H1 (cell line): ENCODE results near the gene HTR1D. TPM values are rescaled to one million over a fixed set of nuclear protein-coding genes. Genes with fewer than 3 reads are reported as not detected.

Source experiments
- CTCF ChIA-PET: fragments of 300-600 bp; sonication (Branson Sonifier 250); formaldehyde crosslinking; loops from one replicate; lab custom pipeline; 2021; ENCODE audit not compliant: partially characterized antibody; lab: Charles Lee
- POLR2A ChIA-PET: fragments of 300-600 bp; sonication (Branson Sonifier 250); formaldehyde crosslinking; loops from one replicate; lab custom pipeline; 2021; ENCODE audit warnings: inconsistent platforms; ENCODE audit not compliant: partially characterized antibody; lab: Charles Lee
- DNase-seq, 2 experiments: peaks; one replicate each; pipeline versions ENCODE4 v3.0.0 to v3.0.0-alpha.2; 2010 to 2022; ENCODE audit warnings: low spot score in 2 of 2, low read depth in 1 of 2, mixed read lengths in 1 of 2
- FAIRE-seq: peaks from 2 replicates; lab custom pipeline; 2011; peaks lifted over from hg19 to GRCh38; lab: Jason Lieb, UNC
- H2AFZ ChIP-seq: 2 replicates; pipeline ENCODE4 v1.8.1; 2012; ENCODE audit warnings: low read length, inconsistent platforms
- H2AK5ac ChIP-seq: 2 replicates; pipeline ENCODE4 v1.6.1; 2013; ENCODE audit warnings: low read depth, low read length
- H2BK120ac ChIP-seq: replicated peaks from 2 replicates; pipeline ENCODE3; 2013; ENCODE audit warnings: low read depth, low read length, inconsistent platforms
- H2BK12ac ChIP-seq: 2 replicates; pipeline ENCODE4 v1.6.1; 2013; ENCODE audit warnings: low read depth, low read length
- H2BK15ac ChIP-seq: 2 replicates; pipeline ENCODE4 v1.6.1; 2013; ENCODE audit warnings: low read length
- H2BK20ac ChIP-seq: 2 replicates; pipeline ENCODE4 v1.6.1; 2013; ENCODE audit warnings: low read length
- H2BK5ac ChIP-seq: 2 replicates; pipeline ENCODE4 v1.6.1; 2013; ENCODE audit warnings: low read depth, low read length
- H3K14ac ChIP-seq: 2 replicates; pipeline ENCODE4 v1.6.1; 2013; ENCODE audit warnings: inconsistent platforms; ENCODE audit not compliant: insufficient read length
- H3K18ac ChIP-seq: 2 replicates; pipeline ENCODE4 v1.6.1; 2013; ENCODE audit warnings: low read length; ENCODE audit errors: extremely low read depth
- H3K23ac ChIP-seq: 2 replicates; pipeline ENCODE4 v1.6.1; 2013; ENCODE audit warnings: inconsistent platforms; ENCODE audit not compliant: insufficient read length
- H3K23me2 ChIP-seq: 2 replicates; pipeline ENCODE4 v1.6.1; 2013; ENCODE audit warnings: low read depth, low read length
- H3K27ac ChIP-seq: 2 replicates; pipeline ENCODE4 v1.6.1; 2011; ENCODE audit warnings: low read depth, low read length, inconsistent platforms
- H3K27me3 ChIP-seq, 4 experiments: replicated peaks in 1 of 4; 1 replicate in 1 of 4; 2 replicates in 3 of 4; pipeline versions ENCODE4 v1.6.1 to v1.8.1; 2011 to 2013; ENCODE audit warnings: low read length in 3 of 4, mild to moderate bottlenecking in 3 of 4, inconsistent platforms in 2 of 4, mixed read lengths in 2 of 4, moderate library complexity in 1 of 4; ENCODE audit not compliant: control insufficient read depth in 3 of 4, insufficient read depth in 3 of 4; ENCODE audit errors: extremely low read depth in 1 of 4
- H3K36me3 ChIP-seq, 4 experiments: 2 replicates each; pipeline versions ENCODE4 v1.6.1 to v1.8.1; 2011 to 2013; ENCODE audit warnings: mild to moderate bottlenecking in 4 of 4, low read length in 3 of 4, moderate library complexity in 2 of 4, control low read depth in 1 of 4, inconsistent platforms in 1 of 4; ENCODE audit not compliant: insufficient read depth in 4 of 4, control insufficient read depth in 2 of 4
- H3K4ac ChIP-seq: replicated peaks from 2 replicates; pipeline ENCODE3; 2013; ENCODE audit warnings: low read length, low read depth, mixed read lengths, inconsistent platforms; ENCODE audit not compliant: insufficient read length
- H3K4me1 ChIP-seq, 4 experiments: replicated peaks in 1 of 4; 1 replicate in 1 of 4; 2 replicates in 3 of 4; pipeline versions ENCODE4 v1.6.1 to v1.8.1; 2011 to 2013; ENCODE audit warnings: low read length in 3 of 4, inconsistent platforms in 2 of 4, mixed read lengths in 1 of 4; ENCODE audit not compliant: insufficient read depth in 4 of 4, control insufficient read depth in 3 of 4
- H3K4me2 ChIP-seq, 2 experiments: 2 replicates each; pipeline versions ENCODE4 v1.6.1 to v1.8.1; 2011 to 2013; ENCODE audit warnings: low read depth in 2 of 2, low read length in 2 of 2, control low read depth in 1 of 2, inconsistent platforms in 1 of 2, mild to moderate bottlenecking in 1 of 2; ENCODE audit not compliant: insufficient read depth in 1 of 2
- H3K4me3 ChIP-seq, 4 experiments: fragments of 200-600, 300-600 bp in 1 of 4; sonication (generic), shearing (Covaris generic), sonication (Bioruptor Twin) in 1 of 4; 2 replicates each; pipeline versions ENCODE4 v1.5.1 to v1.8.1; 2011 to 2016; ENCODE audit warnings: low read length in 4 of 4, low read depth in 3 of 4, control low read depth in 2 of 4, inconsistent platforms in 2 of 4, mild to moderate bottlenecking in 2 of 4, mixed read lengths in 1 of 4, moderate library complexity in 1 of 4; ENCODE audit not compliant: insufficient read depth in 2 of 4; ENCODE audit errors: extremely low read depth in 1 of 4
- H3K56ac ChIP-seq: replicated peaks from 2 replicates; pipeline ENCODE3; 2013; ENCODE audit warnings: low read depth, mild to moderate bottlenecking, mixed read lengths, low read length, inconsistent platforms; ENCODE audit not compliant: insufficient read length
- H3K79me1 ChIP-seq: 2 replicates; pipeline ENCODE4 v1.6.1; 2013; ENCODE audit warnings: low read depth, low read length, control low read depth
- H3K79me2 ChIP-seq, 2 experiments: 2 replicates each; pipeline versions ENCODE4 v1.6.1 to v1.8.1; 2012 to 2013; ENCODE audit warnings: low read length in 2 of 2, mild to moderate bottlenecking in 2 of 2, inconsistent platforms in 1 of 2; ENCODE audit not compliant: insufficient read depth in 2 of 2, control insufficient read depth in 1 of 2
- H3K9ac ChIP-seq, 4 experiments: replicated peaks in 1 of 4; 1 replicate in 1 of 4; 2 replicates in 3 of 4; pipeline versions ENCODE4 v1.6.1 to v1.8.1; 2011 to 2013; ENCODE audit warnings: low read depth in 3 of 4, low read length in 3 of 4, control low read depth in 2 of 4, mild to moderate bottlenecking in 2 of 4, moderate library complexity in 2 of 4, inconsistent platforms in 1 of 4; ENCODE audit errors: extremely low read depth in 1 of 4
- H3K9me3 ChIP-seq, 2 experiments: 2 replicates each; pipeline versions ENCODE4 v1.6.1 to v1.8.1; 2012 to 2013; ENCODE audit warnings: mild to moderate bottlenecking in 2 of 2, moderate library complexity in 2 of 2, control low read depth in 1 of 2, inconsistent platforms in 1 of 2, low read depth in 1 of 2, low read length in 1 of 2, mixed read lengths in 1 of 2; ENCODE audit not compliant: insufficient read depth in 2 of 2
- H4K20me1 ChIP-seq, 2 experiments: replicated peaks in 1 of 2; 2 replicates each; pipeline versions ENCODE3 to v1.8.1; 2011 to 2013; ENCODE audit warnings: inconsistent platforms in 2 of 2, low read length in 2 of 2, mild to moderate bottlenecking in 1 of 2; ENCODE audit not compliant: insufficient read depth in 2 of 2, control insufficient read depth in 1 of 2
- H4K5ac ChIP-seq: 2 replicates; pipeline ENCODE4 v1.6.1; 2013; ENCODE audit warnings: low read length, low read depth, mixed read lengths, inconsistent platforms; ENCODE audit not compliant: insufficient read length
- H4K8ac ChIP-seq: 2 replicates; pipeline ENCODE4 v1.8.0; 2013; ENCODE audit warnings: mild to moderate bottlenecking, moderate library complexity, low read length, inconsistent platforms; ENCODE audit not compliant: insufficient read depth; ENCODE audit errors: extremely low read depth
- H4K91ac ChIP-seq: replicated peaks from 2 replicates; pipeline ENCODE3; 2013; ENCODE audit warnings: low read length, mixed read lengths, inconsistent platforms; ENCODE audit not compliant: insufficient read length
- CEBPB ChIP-seq: IDR thresholded peaks from 2 replicates; pipeline ENCODE4 v1.6.1; 2012; ENCODE audit warnings: low read depth, low read length
- CHD2 ChIP-seq: IDR thresholded peaks from 2 replicates; pipeline ENCODE4 v1.6.1; 2012; ENCODE audit warnings: low read length, improper control_type of control experiment
- CREB1 ChIP-seq: IDR thresholded peaks from 2 replicates; pipeline ENCODE4 v1.6.1; 2012; ENCODE audit warnings: inconsistent platforms
- EGR1 ChIP-seq: IDR thresholded peaks from 2 replicates; pipeline ENCODE4 v1.6.1; 2011; ENCODE audit warnings: low read depth, low read length, borderline replicate concordance
- EZH2 ChIP-seq: fragments of 200-600 bp; sonication (generic); IDR thresholded peaks from 2 replicates; pipeline ENCODE4 v1.7.1; 2012; ENCODE audit warnings: low read depth, mild to moderate bottlenecking, moderate library complexity, low read length, inconsistent platforms; ENCODE audit not compliant: severe bottlenecking
- GABPA ChIP-seq: IDR thresholded peaks from 2 replicates; pipeline ENCODE4 v1.6.1; 2011; ENCODE audit warnings: mild to moderate bottlenecking, low read length, moderate library complexity, borderline replicate concordance; ENCODE audit not compliant: insufficient read depth
- JUN ChIP-seq: IDR thresholded peaks from 2 replicates; pipeline ENCODE4 v1.6.1; 2011; ENCODE audit warnings: low read depth, mild to moderate bottlenecking, improper control_type of control experiment, low read length
- KDM4A ChIP-seq: IDR thresholded peaks from one replicate; pipeline ENCODE4 v1.7.1; 2012; ENCODE audit warnings: low read depth, mild to moderate bottlenecking, moderate library complexity, low read length, inconsistent platforms; ENCODE audit not compliant: severe bottlenecking
- NRF1 ChIP-seq: IDR thresholded peaks from 2 replicates; pipeline ENCODE4 v1.6.1; 2011; ENCODE audit warnings: mild to moderate bottlenecking, low read depth, low read length, improper control_type of control experiment
- POLR2A ChIP-seq, 2 experiments: IDR thresholded peaks; 1 replicate in 1 of 2; 2 replicates in 1 of 2; pipeline ENCODE4 v1.6.1; 2011; ENCODE audit warnings: low read depth in 2 of 2, low read length in 2 of 2, mild to moderate bottlenecking in 2 of 2; ENCODE audit errors: control extremely low read depth in 1 of 2
- SIX5 ChIP-seq: IDR thresholded peaks from 2 replicates; pipeline ENCODE4 v1.6.1; 2011; ENCODE audit warnings: mild to moderate bottlenecking, low read depth, low read length
- SP2 ChIP-seq: IDR thresholded peaks from 2 replicates; pipeline ENCODE4 v1.6.1; 2012; ENCODE audit warnings: mild to moderate bottlenecking, low read length, inconsistent platforms
- SP4 ChIP-seq: IDR thresholded peaks from 2 replicates; pipeline ENCODE4 v1.6.1; 2012; ENCODE audit warnings: low read length, inconsistent platforms
- TEAD4 ChIP-seq: IDR thresholded peaks from 2 replicates; pipeline ENCODE4 v1.6.1; 2012; ENCODE audit warnings: low read depth, low read length, inconsistent platforms, mixed read lengths
- WGBS, 2 experiments: shearing (Covaris generic) in 1 of 2; methylation state at CpG; one replicate each; pipeline versions ENCODE4 v1.1.6 to v1.1.7; 2013 to 2015; ENCODE audit warnings: low lambda C conversion rate in 2 of 2, mixed read lengths in 2 of 2, inconsistent platforms in 1 of 2, low coverage in 1 of 2, missing lambda C conversion rate in 1 of 2; ENCODE audit not compliant: insufficient replicate concordance in 2 of 2, insufficient coverage in 1 of 2, insufficient read length in 1 of 2; ENCODE audit errors: extremely low coverage in 1 of 2, missing lambda C conversion rate in 1 of 2; 5-methylcytosine and 5-hydroxymethylcytosine counted together
- polyA plus RNA-seq, 7 experiments: library from polyadenylated mRNA; depleted of rRNA in 3 of 7; stranded (reverse) in 5 of 7; unstranded in 2 of 7; fragments of >200 nt in 5 of 7; fragments of 200-250 nt in 2 of 7; gene quantifications; 1 replicate in 5 of 7; 2 replicates in 1 of 7; 4 replicates in 1 of 7; pipeline versions ENCODE4 v1.2.1 to v1.2.3, GENCODE V29; 2011 to 2013; ENCODE audit warnings: missing spikeins in 2 of 7, mixed read lengths in 2 of 7
- total RNA-seq: library from RNA; stranded (reverse); fragmentation: NEBNext Ultra II Directional; extraction: Animal tissue kit (Norgen Biotek cat#: 25700); gene quantifications from 2 replicates; pipeline ENCODE4 v1.2.1, GENCODE V29; 2021
- TF ChIP-seq, protein P1 (sequence below): IDR thresholded peaks from 2 replicates; pipeline ENCODE4 v1.6.1; 2011; ENCODE audit warnings: low read depth, mild to moderate bottlenecking, low read length; ENCODE audit not compliant: insufficient read depth

Gene HTR1D
- total and polyA plus RNA-seq, 2 of the 8 experiments (the other 6 are each of a cell fraction or from before 2014, with no cell fraction given): 8.8 to 11.5 TPM

DNA sequence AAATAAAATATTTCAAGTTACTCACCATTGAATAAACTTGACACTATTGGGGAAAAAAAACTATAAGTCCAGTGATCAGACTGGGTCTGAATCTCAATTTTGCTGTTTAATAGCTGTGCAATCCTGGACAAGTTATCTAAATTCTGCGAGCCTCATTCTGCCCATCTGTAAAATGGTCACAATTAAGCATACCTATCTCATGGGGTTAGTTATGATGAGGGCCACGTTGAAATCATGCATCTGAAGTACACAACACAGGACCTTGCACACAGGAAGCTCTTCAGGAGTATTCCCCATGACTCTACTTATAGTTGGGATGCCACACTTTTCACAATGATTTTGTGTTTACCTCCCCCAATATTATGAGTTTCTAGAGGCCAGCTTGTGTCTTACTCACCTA is 3.8 kb upstream of the HTR1D start:
- peaks cover 6% of the 10 kb centered on the region; the same call in 1 of the 2 replicates for H3K23me2 ChIP-seq
- H2BK20ac ChIP-seq: no peak overlapping the region
- WGBS, 2 experiments: 84% methylated on average over 2 of the region's 2 CpGs; no CpG with 5 or more reads in 1 of the 2 experiments
- H3K56ac ChIP-seq: no peak overlapping the region
- no peaks in the 10 kb centered on the region for H3K79me2 ChIP-seq
- no peak for FAIRE-seq
- H3K27me3 ChIP-seq: peaks cover 0 to 4% (median 1%) of the 10 kb centered on the region in 4 experiments; a peak in 4 of 7 replicates
- H3K23ac ChIP-seq: no peak overlapping the region
- no peak overlapping the region for H3K14ac ChIP-seq
- H3K27ac ChIP-seq: no peak overlapping the region
- H4K5ac ChIP-seq: no peak overlapping the region
- no peak overlapping the region for H2BK12ac ChIP-seq
- H4K91ac ChIP-seq: no peak overlapping the region
- no peaks in the 10 kb centered on the region for H3K9me3 ChIP-seq
- ChIA-PET POLR2A (interaction anchor here (0.7 to 1.4 kb wide), 3 partner anchors 15 to 201 kb away, joined by 3 to 5 read pairs (median 4); no protein-coding TSS in a partner anchor), CTCF (interaction anchor here (0.5 to 1.7 kb wide), 6 partner anchors 12 to 199 kb away, joined by 3 to 9 read pairs (median 4); no protein-coding TSS in a partner anchor)
- H2BK120ac ChIP-seq: no peak overlapping the region
- no peak overlapping the region for H2BK5ac ChIP-seq
- no peak overlapping the region for H3K9ac ChIP-seq
- H3K18ac ChIP-seq: no peak overlapping the region
- no peak overlapping the region for H3K4me2 ChIP-seq
- peaks cover 2 to 6% (median 5%) of the 10 kb centered on the region in 4 experiments; a peak in 6 of 7 replicates for H3K4me1 ChIP-seq
- H3K36me3 ChIP-seq: no peaks in the 10 kb centered on the region
- no peaks in the 10 kb centered on the region for H3K79me1 ChIP-seq
- H2AFZ ChIP-seq: no peak overlapping the region
- H4K8ac ChIP-seq: no peak overlapping the region
- H3K4me3 ChIP-seq: no peak overlapping the region
- H2AK5ac ChIP-seq: no peak overlapping the region
- no peak overlapping the region for H2BK15ac ChIP-seq
- no peak for DNase-seq
- H4K20me1 ChIP-seq: no peaks in the 10 kb centered on the region
- H3K4ac ChIP-seq: no peak overlapping the region
- TF ChIP-seq, protein P1, sequence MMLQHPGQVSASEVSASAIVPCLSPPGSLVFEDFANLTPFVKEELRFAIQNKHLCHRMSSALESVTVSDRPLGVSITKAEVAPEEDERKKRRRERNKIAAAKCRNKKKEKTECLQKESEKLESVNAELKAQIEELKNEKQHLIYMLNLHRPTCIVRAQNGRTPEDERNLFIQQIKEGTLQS: no peak
- no peak for TF ChIP-seq SP4
- no peak for TF ChIP-seq JUN
- no peak for TF ChIP-seq KDM4A
- no peak for TF ChIP-seq NRF1
- TF ChIP-seq SIX5: no peak
- no peak for TF ChIP-seq TEAD4
- TF ChIP-seq EGR1: no peak
- TF ChIP-seq POLR2A (IDR thresholded peaks at IDR 0.05; ENCODE audit: control extremely low read depth in 1 of 2, low read depth in 2 of 2, low read length in 2 of 2): no peak
- no peak for TF ChIP-seq EZH2
- TF ChIP-seq GABPA: no peak
- TF ChIP-seq SP2: no peak
- no peak for TF ChIP-seq CREB1
- no peak for TF ChIP-seq CHD2
- TF ChIP-seq CEBPB: no peak
